HEK293 (cell line): ENCODE data around the gene CHST2.

Experiments
- CTCF ChIA-PET: fragments of 350-600 bp; formaldehyde crosslinking; extraction: SDS; loops from one replicate; lab custom pipeline; 2021; ENCODE audit warnings: antibody characterized with exemption; lab: Yijun Ruan, JAX
- POLR2A ChIA-PET: fragments of 300-600 bp; formaldehyde crosslinking; extraction: SDS; loops from one replicate; lab custom pipeline; 2020; ENCODE audit warnings: antibody characterized with exemption, inconsistent platforms; lab: Yijun Ruan, JAX
- H3K27ac ChIP-seq: fragments of 200-500 bp; sonication (Bioruptor generic); 2 replicates; pipeline ENCODE4 v1.5.1; 2014; ENCODE audit warnings: low read depth, low read length, control low read depth, inconsistent platforms; ENCODE audit errors: extremely low read depth
- H3K36me3 ChIP-seq, 2 experiments: fragments of 200-500 bp in 1 of 2; sonication (Bioruptor generic) in 1 of 2; 1 replicate in 1 of 2; 2 replicates in 1 of 2; pipeline ENCODE4 v1.5.1; 2014 to 2017; ENCODE audit warnings: inconsistent platforms in 2 of 2, low read length in 2 of 2; ENCODE audit not compliant: control insufficient read depth in 2 of 2, insufficient read depth in 1 of 2
- H3K4me1 ChIP-seq: fragments of 200-500 bp; sonication (Bioruptor generic); 2 replicates; pipeline ENCODE4 v1.5.1; 2014; ENCODE audit warnings: mild to moderate bottlenecking, low read length, inconsistent platforms; ENCODE audit not compliant: control insufficient read depth, insufficient read depth
- H3K4me3 ChIP-seq: 2 replicates; pipeline ENCODE4 v1.5.1; 2011; ENCODE audit warnings: low read depth, mild to moderate bottlenecking, control low read depth, low read length, moderate library complexity
- H3K9me3 ChIP-seq: fragments of 200-500 bp; sonication (Bioruptor generic); 2 replicates; pipeline ENCODE4 v1.5.1; 2014; ENCODE audit warnings: low read depth, low read length, inconsistent platforms; ENCODE audit not compliant: control insufficient read depth, insufficient read depth
- IKZF3 ChIP-seq: fragments of 450-650 bp; IDR thresholded peaks from 2 replicates; pipeline ENCODE4 v1.5.0; 2018; ENCODE audit warnings: missing biosample characterization, mild to moderate bottlenecking, missing genetic modification characterization, moderate library complexity
- KLF10 ChIP-seq: fragments of 450-650 bp; IDR thresholded peaks from 2 replicates; pipeline ENCODE4 v1.5.1; 2018; ENCODE audit warnings: missing biosample characterization, mild to moderate bottlenecking, missing genetic modification characterization
- PBX3 ChIP-seq: sonication (generic); formaldehyde crosslinking; IDR thresholded peaks from 2 replicates; pipeline ENCODE4 v1.8.1; 2022; ENCODE audit warnings: mild to moderate bottlenecking, moderate library complexity, missing genetic modification reagents
- RBAK ChIP-seq: fragments of 450-650 bp; formaldehyde crosslinking; IDR thresholded peaks from 2 replicates; pipeline ENCODE4 v1.5.1; 2016; ENCODE audit warnings: missing biosample characterization, missing genetic modification characterization
- SP3 ChIP-seq: fragments of 450-650 bp; formaldehyde crosslinking; IDR thresholded peaks from 2 replicates; pipeline ENCODE4 v1.5.1; 2016; ENCODE audit warnings: missing biosample characterization, missing genetic modification characterization
- YY1 ChIP-seq: fragments of 450-650 bp; formaldehyde crosslinking; IDR thresholded peaks from 2 replicates; pipeline ENCODE4 v1.5.1; 2018; ENCODE audit warnings: missing biosample characterization, missing genetic modification characterization
- ZNF121 ChIP-seq: fragments of 450-650 bp; formaldehyde crosslinking; IDR thresholded peaks from 2 replicates; pipeline ENCODE4 v1.5.1; 2016; ENCODE audit warnings: missing biosample characterization, missing genetic modification characterization
- ZNF132 ChIP-seq: fragments of 450-650 bp; formaldehyde crosslinking; IDR thresholded peaks from 2 replicates; pipeline ENCODE4 v1.5.1; 2017; ENCODE audit warnings: missing biosample characterization, missing genetic modification characterization, borderline replicate concordance
- ZNF157 ChIP-seq: fragments of 450-650 bp; formaldehyde crosslinking; IDR thresholded peaks from 2 replicates; pipeline ENCODE4 v1.5.1; 2016; ENCODE audit warnings: missing biosample characterization, missing genetic modification characterization
- ZNF214 ChIP-seq: fragments of 450-650 bp; formaldehyde crosslinking; IDR thresholded peaks from 2 replicates; pipeline ENCODE4 v1.5.1; 2017; ENCODE audit warnings: missing biosample characterization, mild to moderate bottlenecking, missing genetic modification characterization, borderline replicate concordance
- ZNF391 ChIP-seq: fragments of 450-650 bp; formaldehyde crosslinking; IDR thresholded peaks from 2 replicates; pipeline ENCODE4 v1.5.1; 2016; ENCODE audit warnings: low read depth, missing biosample characterization, missing genetic modification characterization, borderline replicate concordance
- ZNF48 ChIP-seq: fragments of 450-650 bp; formaldehyde crosslinking; IDR thresholded peaks from 2 replicates; pipeline ENCODE4 v1.5.1; 2016; ENCODE audit warnings: missing biosample characterization, missing genetic modification characterization
- ZNF501 ChIP-seq: fragments of 450-650 bp; formaldehyde crosslinking; IDR thresholded peaks from 2 replicates; pipeline ENCODE4 v1.5.1; 2016; ENCODE audit warnings: missing biosample characterization, missing genetic modification characterization
- ZNF518A ChIP-seq: fragments of 450-650 bp; formaldehyde crosslinking; conservative IDR thresholded peaks from 2 replicates; pipeline ENCODE4 v1.5.1; 2016; ENCODE audit warnings: low read depth, missing biosample characterization, missing genetic modification characterization
- ZNF664 ChIP-seq: fragments of 450-650 bp; formaldehyde crosslinking; IDR thresholded peaks from 2 replicates; pipeline ENCODE4 v1.5.1; 2016; ENCODE audit warnings: missing biosample characterization, missing genetic modification characterization
- ZNF701 ChIP-seq: fragments of 450-650 bp; formaldehyde crosslinking; IDR thresholded peaks from 2 replicates; pipeline ENCODE4 v1.5.1; 2016; ENCODE audit warnings: missing biosample characterization, missing genetic modification characterization
- ZNF747 ChIP-seq: fragments of 450-650 bp; formaldehyde crosslinking; IDR thresholded peaks from 2 replicates; pipeline ENCODE4 v1.5.1; 2016; ENCODE audit warnings: missing biosample characterization, missing genetic modification characterization
- ZNF777 ChIP-seq: fragments of 450-650 bp; formaldehyde crosslinking; IDR thresholded peaks from 2 replicates; pipeline ENCODE4 v1.5.1; 2017; ENCODE audit warnings: missing biosample characterization, missing genetic modification characterization, borderline replicate concordance
- TF ChIP-seq, protein P1 (sequence below): fragments of 450-650 bp; formaldehyde crosslinking; IDR thresholded peaks from 2 replicates; pipeline ENCODE4 v1.5.1; 2016; ENCODE audit warnings: missing biosample characterization, missing genetic modification characterization, borderline replicate concordance

Gene CHST2

GRCh38 chr3:143070977-143071551 is 48.5 kb upstream of the CHST2 start:
- no peaks in the 10 kb centered on the region for H3K4me1 ChIP-seq
- H3K27ac ChIP-seq: no peak overlapping the region
- TF ChIP-seq ZNF132 (no peak), ZNF777 (tag by site-specific recombination) (no peak), ZNF121 (tag by site-specific recombination) (no peak), ZNF214 (tag by site-specific recombination) (no peak), PBX3 (no peak), ZNF157 (tag by site-specific recombination) (no peak), ZNF747 (tag by site-specific recombination) (no peak), ZNF518A (tag by site-specific recombination) (no peak), ZNF501 (no peak), YY1 (no peak), ZNF664 (tag by site-specific recombination) (no peak), SP3 (tag by site-specific recombination) (no peak), ZNF391 (tag by site-specific recombination) (no peak), IKZF3 (tag by site-specific recombination) (no peak), ZNF701 (tag by site-specific recombination) (no peak), KLF10 (tag by site-specific recombination) (no peak), ZNF48 (tag by site-specific recombination) (no peak), RBAK (no peak)
- TF ChIP-seq, protein P1, sequence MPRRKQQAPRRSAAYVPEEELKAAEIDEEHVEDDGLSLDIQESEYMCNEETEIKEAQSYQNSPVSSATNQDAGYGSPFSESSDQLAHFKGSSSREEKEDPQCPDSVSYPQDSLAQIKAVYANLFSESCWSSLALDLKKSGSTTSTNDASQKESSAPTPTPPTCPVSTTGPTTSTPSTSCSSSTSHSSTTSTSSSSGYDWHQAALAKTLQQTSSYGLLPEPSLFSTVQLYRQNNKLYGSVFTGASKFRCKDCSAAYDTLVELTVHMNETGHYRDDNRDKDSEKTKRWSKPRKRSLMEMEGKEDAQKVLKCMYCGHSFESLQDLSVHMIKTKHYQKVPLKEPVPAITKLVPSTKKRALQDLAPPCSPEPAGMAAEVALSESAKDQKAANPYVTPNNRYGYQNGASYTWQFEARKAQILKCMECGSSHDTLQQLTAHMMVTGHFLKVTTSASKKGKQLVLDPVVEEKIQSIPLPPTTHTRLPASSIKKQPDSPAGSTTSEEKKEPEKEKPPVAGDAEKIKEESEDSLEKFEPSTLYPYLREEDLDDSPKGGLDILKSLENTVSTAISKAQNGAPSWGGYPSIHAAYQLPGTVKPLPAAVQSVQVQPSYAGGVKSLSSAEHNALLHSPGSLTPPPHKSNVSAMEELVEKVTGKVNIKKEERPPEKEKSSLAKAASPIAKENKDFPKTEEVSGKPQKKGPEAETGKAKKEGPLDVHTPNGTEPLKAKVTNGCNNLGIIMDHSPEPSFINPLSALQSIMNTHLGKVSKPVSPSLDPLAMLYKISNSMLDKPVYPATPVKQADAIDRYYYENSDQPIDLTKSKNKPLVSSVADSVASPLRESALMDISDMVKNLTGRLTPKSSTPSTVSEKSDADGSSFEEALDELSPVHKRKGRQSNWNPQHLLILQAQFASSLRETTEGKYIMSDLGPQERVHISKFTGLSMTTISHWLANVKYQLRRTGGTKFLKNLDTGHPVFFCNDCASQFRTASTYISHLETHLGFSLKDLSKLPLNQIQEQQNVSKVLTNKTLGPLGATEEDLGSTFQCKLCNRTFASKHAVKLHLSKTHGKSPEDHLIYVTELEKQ (tag by site-specific recombination): no peak
- ChIA-PET CTCF (no interaction called here), POLR2A (interaction anchor here (0.5 kb wide), 1 partner anchor 39 kb away, joined by 3 read pairs; no protein-coding TSS in a partner anchor)
- H3K4me3 ChIP-seq: no peak overlapping the region
- H3K9me3 ChIP-seq: no peaks in the 10 kb centered on the region
- no peaks in the 10 kb centered on the region for H3K36me3 ChIP-seq
